Airway epithelial cell (primary cell): ENCODE measurements around the gene DEFB126. TPM values are rescaled to one million over a fixed set of nuclear protein-coding genes. Genes with fewer than 3 reads are reported as not detected.

Source experiments
- total RNA-seq: library from RNA; depleted of rRNA; stranded (reverse); fragments of >200 nt; gene quantifications from 2 replicates; pipeline ENCODE4 v1.2.3, GENCODE V29; 2015

The DEFB126 gene, protein sequence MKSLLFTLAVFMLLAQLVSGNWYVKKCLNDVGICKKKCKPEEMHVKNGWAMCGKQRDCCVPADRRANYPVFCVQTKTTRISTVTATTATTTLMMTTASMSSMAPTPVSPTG
- total RNA-seq: not detected in 2 replicates

DNA sequence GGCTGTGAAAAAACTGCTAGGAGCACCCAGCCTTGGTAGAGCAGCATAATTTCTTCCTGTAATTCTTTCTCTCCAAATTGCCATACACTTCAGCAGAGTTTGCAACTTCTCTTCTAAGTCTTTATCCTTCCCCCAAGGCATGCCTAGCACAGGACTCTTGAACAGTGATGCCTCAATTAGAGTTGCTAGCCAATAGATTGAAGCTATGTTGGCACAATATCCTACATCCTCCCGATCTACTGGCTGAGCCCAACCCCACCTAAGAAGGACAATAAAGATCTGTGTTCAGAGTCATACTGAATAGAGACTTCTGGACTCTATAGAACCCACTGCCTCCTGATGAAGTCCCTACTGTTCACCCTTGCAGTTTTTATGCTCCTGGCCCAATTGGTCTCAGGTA, at the start of gene DEFB126:
TSS of gene DEFB126 (plus strand) at position 301 of the 400 bp plus-strand sequence. CDS start at position 340, 39 bp downstream.

DNA sequence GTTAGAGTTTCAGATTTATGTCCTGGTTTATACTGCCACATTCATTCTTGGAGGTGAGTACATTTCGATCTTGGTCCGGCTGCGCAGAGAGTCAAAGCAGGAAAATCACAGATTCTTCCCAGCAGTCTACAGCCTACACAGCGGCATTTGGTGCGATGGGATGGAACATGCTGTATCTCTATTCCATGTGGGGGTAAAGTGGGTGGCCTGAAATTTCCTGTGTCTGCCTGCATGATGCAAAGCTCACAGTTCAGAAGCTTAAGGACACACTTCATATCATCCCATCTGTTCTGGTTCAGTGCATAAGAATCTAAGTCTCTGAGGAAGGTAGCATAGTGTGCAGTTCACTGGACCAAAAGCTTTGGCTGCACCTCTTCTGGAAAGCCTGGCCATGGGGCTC, 14.8 kb downstream of the DEFB126 start, which contains the start of gene DEFB127:
TSS of gene DEFB127 (plus strand) at position 301 of the 400 bp plus-strand sequence. CDS start at position 392, 91 bp downstream.

DNA sequence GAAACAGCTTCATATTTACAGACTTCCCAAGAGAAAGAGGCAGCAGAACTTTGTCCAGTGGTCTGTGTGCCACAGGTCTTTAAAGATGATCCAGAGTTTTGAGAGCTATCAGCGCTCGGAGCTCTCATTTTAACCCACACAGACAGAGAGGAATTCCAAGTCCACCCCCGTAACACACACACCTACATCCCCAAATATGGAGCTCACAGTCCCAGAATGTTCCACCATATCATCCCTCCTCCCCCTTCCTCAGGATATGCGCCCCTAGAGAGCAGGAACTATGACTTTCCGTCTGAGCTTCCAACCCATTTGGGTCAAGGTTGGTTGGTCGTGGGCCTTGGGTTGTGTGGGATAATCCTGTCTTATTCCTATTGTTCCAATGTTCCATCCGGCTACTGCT, 47.2 kb downstream of the DEFB126 start, which contains the start of gene DEFB128:
TSS of gene DEFB128 (minus strand) at position 101 of the 400 bp plus-strand sequence. CDS start at position 13, 88 bp downstream.

Other genes with a start within 250 kb of the DEFB126 start
- gene DEFB125, start 54.9 kb upstream of the DEFB126 start, total RNA-seq: not detected in 2 replicates
- not detected in 2 replicates for gene DEFB127, start 14.9 kb downstream of the DEFB126 start, total RNA-seq
- not detected in 2 replicates for gene DEFB128, start 47.1 kb downstream of the DEFB126 start, total RNA-seq
- gene DEFB129, start 84.7 kb downstream of the DEFB126 start, total RNA-seq: not detected in 2 replicates
- gene DEFB132, start 115.1 kb downstream of the DEFB126 start, total RNA-seq: not detected in 2 replicates
- 0.19 and 1.4 TPM in 2 replicates for gene C20orf96, start 148.2 kb downstream of the DEFB126 start, total RNA-seq
- gene ZCCHC3, start 155.0 kb downstream of the DEFB126 start, total RNA-seq: 13.0 and 14.3 TPM in 2 replicates
- 7.3 and 10.0 TPM in 2 replicates for gene SOX12, start 183.0 kb downstream of the DEFB126 start, total RNA-seq
- gene NRSN2, start 204.5 kb downstream of the DEFB126 start, total RNA-seq: 15.1 and 18.6 TPM in 2 replicates
- 72.1 and 91.0 TPM in 2 replicates for gene TRIB3, start 238.2 kb downstream of the DEFB126 start, total RNA-seq